Caco-2 (cell line): ENCODE measurements around the gene PDCD11. TPM values are rescaled to one million over a fixed set of nuclear protein-coding genes. Genes with fewer than 3 reads are reported as not detected.
A peak's percentile ranks its signal among the peaks of the same experiment; 100 is the strongest.
"Not testable (repeated sequence)": the region's sequence is repeated elsewhere in the genome, so short reads cannot be mapped to it uniquely, and the experiment has no call there.

ENCODE experiments used
- BruUV-seq: library from RNA; stranded (reverse); fragments of 400-500 nt; replicated peaks from 2 replicates; lab custom pipeline; 2021; lab: Mats Ljungman, UMichigan
- CTCF ChIA-PET: fragments of 300-600 bp; sonication (Branson Sonifier 250); formaldehyde crosslinking; loops from one replicate; lab custom pipeline; 2022; ENCODE audit warnings: antibody characterized with exemption; lab: Charles Lee
- POLR2A ChIA-PET: fragments of 300-600 bp; sonication (Branson Sonifier 250); formaldehyde crosslinking; loops from one replicate; lab custom pipeline; 2022; ENCODE audit warnings: antibody characterized with exemption; lab: Charles Lee
- DNase-seq, 2 experiments: peaks; one replicate each; pipeline versions ENCODE4 v3.0.0 to v3.0.0-alpha.2; 2020 to 2022
- H3K27me3 ChIP-seq: replicated peaks from 2 replicates; pipeline ENCODE4 v1.6.0; 2011; ENCODE audit warnings: low read length; ENCODE audit not compliant: control insufficient read depth, insufficient read depth
- H3K36me3 ChIP-seq: 2 replicates; pipeline ENCODE4 v1.5.1; 2011; ENCODE audit warnings: low read length; ENCODE audit not compliant: control insufficient read depth, insufficient read depth
- H3K4me1 ChIP-seq: fragments of 250-450 bp; sonication (Bioruptor Pico); 2 replicates; pipeline ENCODE4 v1.5.1; 2020; ENCODE audit warnings: mild to moderate bottlenecking
- H3K4me3 ChIP-seq: 2 replicates; pipeline ENCODE4 v1.5.1; 2011; ENCODE audit warnings: low read depth, mild to moderate bottlenecking, control low read depth, low read length
- H3K9me3 ChIP-seq: fragments of 250-450 bp; sonication (Bioruptor Pico); 2 replicates; pipeline ENCODE4 v1.5.1; 2020; ENCODE audit warnings: mild to moderate bottlenecking, moderate library complexity
- H3K27ac Mint-ChIP-seq: one replicate; pipeline ENCODE4 v1.8.0; 2022; ENCODE audit warnings: mixed read lengths; ENCODE audit not compliant: unreplicated experiment
- H3K27me3 Mint-ChIP-seq: one replicate; pipeline ENCODE4 v1.8.0; 2022; ENCODE audit warnings: mixed read lengths; ENCODE audit not compliant: insufficient read depth, unreplicated experiment
- H3K36me3 Mint-ChIP-seq: one replicate; pipeline ENCODE4 v1.8.0; 2022; ENCODE audit warnings: mild to moderate bottlenecking, mixed read lengths; ENCODE audit not compliant: insufficient read depth, unreplicated experiment
- H3K4me1 Mint-ChIP-seq: one replicate; pipeline ENCODE4 v1.8.0; 2022; ENCODE audit warnings: low read depth, mixed read lengths; ENCODE audit not compliant: unreplicated experiment
- H3K4me3 Mint-ChIP-seq: one replicate; pipeline ENCODE4 v1.8.0; 2022; ENCODE audit warnings: mild to moderate bottlenecking, moderate library complexity, mixed read lengths; ENCODE audit not compliant: unreplicated experiment
- H3K9me3 Mint-ChIP-seq: one replicate; pipeline ENCODE4 v1.8.0; 2022; ENCODE audit warnings: mixed read lengths; ENCODE audit not compliant: unreplicated experiment
- intact Hi-C: fragments of 100-400 bp; cut with micrococcal nuclease; formaldehyde crosslinking; loops from one replicate; pipeline ENCODE4 v1.10.0; 2022; ENCODE audit not compliant: unreplicated experiment
- total RNA-seq: library from RNA; stranded (reverse); gene quantifications from 2 replicates; pipeline ENCODE4 v1.2.3, GENCODE V29; 2022
- TF ChIP-seq, protein P1 (sequence below), 2 experiments: fragments of 200-600 bp in 1 of 2; IDR thresholded peaks; 1 replicate in 1 of 2; 2 replicates in 1 of 2; pipeline versions ENCODE4 v1.5.1 to v1.8.0; 2011 to 2022; ENCODE audit warnings: antibody characterized with exemption in 1 of 2, control low read depth in 1 of 2, inconsistent platforms in 1 of 2, low read depth in 1 of 2, low read length in 1 of 2, mild to moderate bottlenecking in 1 of 2, moderate library complexity in 1 of 2; ENCODE audit not compliant: insufficient read depth in 1 of 2, severe bottlenecking in 1 of 2, unreplicated experiment in 1 of 2

Gene PDCD11
- total RNA-seq, 1 experiment from 2014 or later, result 55.3 TPM

GRCh38 chr10:103480521-103480920, 84.1 kb downstream of the PDCD11 start:
- no peaks in the 10 kb centered on the region for H3K4me1 ChIP-seq
- H3K36me3 ChIP-seq, result no peaks in the 10 kb centered on the region
- no peaks in the 10 kb centered on the region for H3K4me1 Mint-ChIP-seq
- H3K27me3 ChIP-seq, result no peaks in the 10 kb centered on the region
- intact Hi-C loops, result no loop called here
- H3K27me3 Mint-ChIP-seq, result no peaks in the 10 kb centered on the region
- H3K27ac Mint-ChIP-seq, result no peak overlapping the region
- H3K9me3 Mint-ChIP-seq, result no peaks in the 10 kb centered on the region
- no peaks in the 10 kb centered on the region for H3K9me3 ChIP-seq
- POLR2A ChIA-PET, result no interaction called here
- TF ChIP-seq, protein P1, sequence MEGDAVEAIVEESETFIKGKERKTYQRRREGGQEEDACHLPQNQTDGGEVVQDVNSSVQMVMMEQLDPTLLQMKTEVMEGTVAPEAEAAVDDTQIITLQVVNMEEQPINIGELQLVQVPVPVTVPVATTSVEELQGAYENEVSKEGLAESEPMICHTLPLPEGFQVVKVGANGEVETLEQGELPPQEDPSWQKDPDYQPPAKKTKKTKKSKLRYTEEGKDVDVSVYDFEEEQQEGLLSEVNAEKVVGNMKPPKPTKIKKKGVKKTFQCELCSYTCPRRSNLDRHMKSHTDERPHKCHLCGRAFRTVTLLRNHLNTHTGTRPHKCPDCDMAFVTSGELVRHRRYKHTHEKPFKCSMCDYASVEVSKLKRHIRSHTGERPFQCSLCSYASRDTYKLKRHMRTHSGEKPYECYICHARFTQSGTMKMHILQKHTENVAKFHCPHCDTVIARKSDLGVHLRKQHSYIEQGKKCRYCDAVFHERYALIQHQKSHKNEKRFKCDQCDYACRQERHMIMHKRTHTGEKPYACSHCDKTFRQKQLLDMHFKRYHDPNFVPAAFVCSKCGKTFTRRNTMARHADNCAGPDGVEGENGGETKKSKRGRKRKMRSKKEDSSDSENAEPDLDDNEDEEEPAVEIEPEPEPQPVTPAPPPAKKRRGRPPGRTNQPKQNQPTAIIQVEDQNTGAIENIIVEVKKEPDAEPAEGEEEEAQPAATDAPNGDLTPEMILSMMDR (IDR thresholded peaks at IDR 0.05; ENCODE audit: insufficient read depth in 1 of 2, low read depth in 1 of 2, low read length in 1 of 2, severe bottlenecking in 1 of 2, unreplicated experiment in 1 of 2), result no peak
- no peak overlapping the region for H3K4me3 Mint-ChIP-seq
- no peak for DNase-seq
- CTCF ChIA-PET, result no interaction called here
- H3K4me3 ChIP-seq, result no peak overlapping the region
- no TSS peak for BruUV-seq
- no peaks in the 10 kb centered on the region for H3K36me3 Mint-ChIP-seq

DNA sequence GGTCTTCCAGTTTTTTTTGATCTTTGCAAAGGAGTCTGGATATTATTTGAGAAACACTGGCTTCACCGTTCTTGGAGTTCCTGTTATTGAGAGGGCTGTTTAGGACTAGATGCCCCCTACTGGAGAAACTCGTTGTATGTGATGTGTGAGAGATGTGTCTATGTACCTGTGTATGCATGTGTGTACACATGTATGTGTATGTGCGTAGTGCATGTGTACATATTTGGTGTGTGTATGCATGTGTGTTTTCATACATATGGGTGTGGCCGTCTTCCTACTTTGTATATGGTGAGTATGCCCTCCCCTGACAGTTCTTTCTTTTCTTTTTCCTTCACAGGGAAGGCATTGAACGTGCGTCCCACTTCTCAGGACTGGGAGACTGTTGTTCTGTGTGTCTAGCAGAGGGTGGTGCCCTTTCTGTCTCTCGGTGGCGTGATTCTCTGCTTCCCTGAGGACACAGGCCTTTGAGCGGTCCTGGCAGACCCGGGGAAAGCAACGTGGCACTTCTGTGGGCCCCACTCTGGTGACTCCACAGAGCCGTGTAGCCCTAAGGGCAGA, 85.6 kb downstream of the PDCD11 start:
- Histone ChIP-seq H3K36me3 (no peaks in the 10 kb centered on the region), H3K27me3 (no peaks in the 10 kb centered on the region), H3K9me3 (no peaks in the 10 kb centered on the region), H3K4me3 (no peak overlapping the region), H3K4me1 (no peaks in the 10 kb centered on the region)
- BruUV-seq, result no TSS peak
- Mint-ChIP-seq H3K4me3 (no peak overlapping the region), H3K9me3 (no peaks in the 10 kb centered on the region), H3K27me3 (no peaks in the 10 kb centered on the region), H3K27ac (no peak overlapping the region), H3K36me3 (no peaks in the 10 kb centered on the region), H3K4me1 (no peaks in the 10 kb centered on the region)
- ChIA-PET POLR2A (no interaction called here), CTCF (no interaction called here)
- DNase-seq, result peak in 1 of 2 experiments; percentile 57
- TF ChIP-seq, protein P1 (IDR thresholded peaks at IDR 0.05; ENCODE audit: insufficient read depth in 1 of 2, low read depth in 1 of 2, low read length in 1 of 2, severe bottlenecking in 1 of 2, unreplicated experiment in 1 of 2), result peak; percentile 62 to 72
- intact Hi-C loops, result no loop called here

DNA sequence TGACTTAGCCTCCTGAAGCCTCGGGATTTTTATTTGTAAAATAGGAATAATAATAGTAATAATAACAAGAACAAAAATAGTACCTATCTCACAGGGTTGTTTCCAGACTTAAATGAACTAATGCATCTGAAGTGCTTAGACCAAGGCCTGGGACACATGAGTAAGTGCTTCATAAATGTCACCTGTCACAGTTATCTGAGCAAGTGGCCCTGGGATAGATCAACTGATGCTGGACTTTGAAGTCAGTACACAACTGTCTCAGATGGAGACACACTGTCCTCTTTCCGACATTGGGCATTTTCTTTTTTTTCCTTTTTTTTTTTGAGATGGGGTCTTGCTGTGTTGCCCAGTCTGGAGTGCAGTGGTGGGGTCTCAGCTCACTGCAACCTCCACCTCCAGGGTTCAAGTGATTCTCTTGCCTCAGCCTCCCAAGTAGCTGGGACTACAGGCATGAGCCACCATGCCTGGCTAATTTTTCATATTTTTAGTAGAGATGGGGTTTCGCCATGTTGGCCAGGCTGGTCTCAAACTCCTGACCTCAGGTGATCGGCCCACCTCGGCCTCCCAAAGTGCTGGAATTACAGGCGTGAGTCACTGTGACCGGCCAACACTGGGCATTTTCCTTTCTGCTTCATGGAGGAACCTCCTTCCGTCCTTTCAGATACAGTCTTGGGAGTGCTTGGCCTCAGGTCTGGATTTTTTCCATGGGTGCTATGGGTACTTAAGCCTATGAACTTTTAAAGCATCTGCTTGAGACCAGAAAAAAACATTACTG, 90.4 kb downstream of the PDCD11 start:
- CTCF ChIA-PET, result interaction anchor here (1.8 kb wide), 1 partner anchor 70 kb away, joined by 7 read pairs; no protein-coding TSS in a partner anchor
- H3K27ac Mint-ChIP-seq, BruUV-seq, DNase-seq, H3K9me3 ChIP-seq, H3K4me3 ChIP-seq, H3K4me1 Mint-ChIP-seq, H3K36me3 Mint-ChIP-seq, POLR2A ChIA-PET, H3K27me3 Mint-ChIP-seq, H3K4me1 ChIP-seq, H3K9me3 Mint-ChIP-seq, H3K36me3 ChIP-seq, H3K4me3 Mint-ChIP-seq, H3K27me3 ChIP-seq: not testable (repeated sequence)
- intact Hi-C loops, result loop anchor here (5.0 kb wide), 2 partner anchors 35 to 105 kb away; partner anchors contain the start of gene CALHM2
